Peyer's patch (tissue), 4 donors: ENCODE results near the gene AP1S2. TPM values are rescaled to one million over a fixed set of nuclear protein-coding genes. Genes with fewer than 3 reads are reported as not detected.

ENCODE experiments used
- DNase-seq, 3 donors: peaks; one replicate each; pipeline ENCODE4 v3.0.0-alpha.2; 2017 to 2019
- H3K27ac ChIP-seq, 4 donors: fragments of 200-600 bp; sonication (generic); one replicate each; pipeline ENCODE4 v1.5.1; 2016 to 2019
- H3K27me3 ChIP-seq, 2 donors: fragments of 200-600 bp; sonication (generic); one replicate each; pipeline ENCODE4 v1.5.1; 2019
- H3K36me3 ChIP-seq, 3 donors: fragments of 200-600 bp; sonication (generic); one replicate each; pipeline ENCODE4 v1.5.1; 2016 to 2019
- H3K4me1 ChIP-seq, 4 donors: fragments of 200-600 bp; sonication (generic); one replicate each; pipeline ENCODE4 v1.5.1; 2016 to 2019
- H3K4me3 ChIP-seq, 4 donors: fragments of 200-600 bp; sonication (generic); 1 replicate in 3 of 4; 2 replicates in 1 of 4; pipeline ENCODE4 v1.5.1; 2016 to 2019; ENCODE audit warnings: mild to moderate bottlenecking in 1 of 4
- H3K9me3 ChIP-seq, 4 donors: fragments of 200-600 bp; sonication (generic); one replicate each; pipeline ENCODE4 v1.5.1; 2016 to 2019; ENCODE audit warnings: mild to moderate bottlenecking in 1 of 4
- CTCF ChIP-seq, 6 experiments: fragments of 450-650 bp in 4 of 6; fragments of 200-600 bp in 2 of 6; sonication (generic) in 1 of 6; IDR thresholded peaks; one replicate each; pipeline ENCODE4 v1.5.1; 2017 to 2019; ENCODE audit warnings: antibody characterized with exemption in 6 of 6, mild to moderate bottlenecking in 3 of 6, moderate library complexity in 1 of 6
- POLR2A ChIP-seq, 2 donors: fragments of 450-650 bp; IDR thresholded peaks; one replicate each; pipeline ENCODE4 v1.5.1; 2017; ENCODE audit warnings: antibody characterized with exemption in 2 of 2, mild to moderate bottlenecking in 2 of 2, moderate library complexity in 2 of 2
- total RNA-seq, 4 donors: library from RNA; depleted of rRNA; stranded (reverse); fragments of >200 nt; gene quantifications; one replicate each; pipeline ENCODE4 v1.1.0, GENCODE V29; 2016

Gene AP1S2
- total RNA-seq, 4 donors from 2014 or later: 6.5 to 19.8 (median 10.7) TPM

- Histone ChIP-seq H3K27me3 (no peaks in the 10 kb centered on the region), H3K36me3 (peaks cover 0 to 33% (median 0%) of the 10 kb centered on the region in 3 donors), H3K9me3 (no peaks in the 10 kb centered on the region), H3K4me3 (no peak overlapping the region), H3K27ac (no peak overlapping the region), H3K4me1 (no peaks in the 10 kb centered on the region)
- TF ChIP-seq POLR2A (IDR thresholded peaks at IDR 0.05): no peak
- peak in 4 of 6 experiments; percentile 16 to 52 (median 48) for TF ChIP-seq CTCF (IDR thresholded peaks at IDR 0.05)
- DNase-seq: no peak
These were observed 38.7 kb downstream of the AP1S2 start for GRCh38 chrX:15815779-15816437.

GRCh38 chrX:15814771-15815365 is 39.7 kb downstream of the AP1S2 start:
- TF ChIP-seq POLR2A (IDR thresholded peaks at IDR 0.05): no peak
- TF ChIP-seq CTCF (IDR thresholded peaks at IDR 0.05): no peak
- Histone ChIP-seq H3K9me3 (no peaks in the 10 kb centered on the region), H3K4me3 (no peak overlapping the region), H3K36me3 (peaks cover 0 to 29% (median 0%) of the 10 kb centered on the region in 3 donors), H3K27ac (no peak overlapping the region), H3K27me3 (no peaks in the 10 kb centered on the region), H3K4me1 (no peaks in the 10 kb centered on the region)
- no peak for DNase-seq

GRCh38 chrX:15813416-15813815 is 41.2 kb downstream of the AP1S2 start:
- TF ChIP-seq CTCF (IDR thresholded peaks at IDR 0.05) (no peak), POLR2A (IDR thresholded peaks at IDR 0.05) (no peak)

GRCh38 chrX:15812192-15812938 is 42.2 kb downstream of the AP1S2 start:
- no peak for TF ChIP-seq CTCF (IDR thresholded peaks at IDR 0.05)
- no peak for TF ChIP-seq POLR2A (IDR thresholded peaks at IDR 0.05)
- Histone ChIP-seq H3K27me3 (no peaks in the 10 kb centered on the region), H3K4me1 (no peaks in the 10 kb centered on the region), H3K4me3 (no peak overlapping the region), H3K36me3 (peaks cover 0 to 31% (median 0%) of the 10 kb centered on the region in 3 donors), H3K27ac (no peak overlapping the region), H3K9me3 (no peaks in the 10 kb centered on the region)
- no peak for DNase-seq

More at GRCh38 chrX:15813416-15813815, 41.2 kb downstream of the AP1S2 start:
- H3K9me3 ChIP-seq: no peaks in the 10 kb centered on the region
- H3K4me3 ChIP-seq: no peak overlapping the region
- H3K36me3 ChIP-seq: peaks cover 0 to 31% (median 0%) of the 10 kb centered on the region in 3 donors
- no peaks in the 10 kb centered on the region for H3K27me3 ChIP-seq
- no peak for DNase-seq
- H3K27ac ChIP-seq: no peak overlapping the region
- H3K4me1 ChIP-seq: no peaks in the 10 kb centered on the region

GRCh38 chrX:15808254-15808653 is 46.4 kb downstream of the AP1S2 start:
- H3K36me3 ChIP-seq: peaks cover 0 to 17% (median 0%) of the 10 kb centered on the region in 3 donors
- no peak for DNase-seq
- H3K4me3 ChIP-seq: no peak overlapping the region
- no peak overlapping the region for H3K27ac ChIP-seq
- no peaks in the 10 kb centered on the region for H3K4me1 ChIP-seq
- H3K27me3 ChIP-seq: no peaks in the 10 kb centered on the region
- TF ChIP-seq CTCF (IDR thresholded peaks at IDR 0.05): no peak
- no peak for TF ChIP-seq POLR2A (IDR thresholded peaks at IDR 0.05)
- no peaks in the 10 kb centered on the region for H3K9me3 ChIP-seq
